ENCODE measurements around the gene NFIX. TPM values are rescaled to one million over a fixed set of nuclear protein-coding genes. Genes with fewer than 3 reads are reported as not detected.

Gene NFIX
- total and polyA plus RNA-seq, 9 of the 15 experiments (the other 6 are each of a cell fraction or from before 2014, with no cell fraction given): 0.28 to 26.8 (median 5.4) TPM

- TF ChIP-seq COPS2 (conservative IDR thresholded peaks at IDR 0.05): no peak
- no peak for TF ChIP-seq MYBL2 (IDR thresholded peaks at IDR 0.05; ENCODE audit: low read depth)
- no peak for TF ChIP-seq MYBL2 (CRISPR knock-in tag; IDR thresholded peaks at IDR 0.05; ENCODE audit: borderline replicate concordance)
- TF ChIP-seq RFX5 (IDR thresholded peaks at IDR 0.05; ENCODE audit: low read depth, low read length): no peak
- peak; percentile 64 for TF ChIP-seq HCFC1 (IDR thresholded peaks at IDR 0.05; ENCODE audit: low read depth, low read length)
- TF ChIP-seq SIN3B (IDR thresholded peaks at IDR 0.05; ENCODE audit: low read depth): peak; percentile 37; the same call in 1 of the 2 replicates
- no peak for TF ChIP-seq XRCC3 (IDR thresholded peaks at IDR 0.05)
- TF ChIP-seq REST (IDR thresholded peaks at IDR 0.05; ENCODE audit: borderline replicate concordance): peak; percentile 92
- TF ChIP-seq REST (CRISPR knock-in tag; IDR thresholded peaks at IDR 0.05; ENCODE audit: low read depth): no peak
- TF ChIP-seq HDGF (IDR thresholded peaks at IDR 0.05): no peak
- no peak for TF ChIP-seq NCOA4 (IDR thresholded peaks at IDR 0.05; ENCODE audit: partially characterized antibody)
- TF ChIP-seq POLR2B (IDR thresholded peaks at IDR 0.05; ENCODE audit: low read depth, partially characterized antibody): no peak
- TF ChIP-seq CTCFL (IDR thresholded peaks at IDR 0.05; ENCODE audit: borderline replicate concordance, insufficient read depth, low read depth, low read length, poor library complexity, severe bottlenecking): no peak
- no peak for TF ChIP-seq ZNF507 (tag; conservative IDR thresholded peaks at IDR 0.05)
- TF ChIP-seq ZBTB33 (CRISPR knock-in tag; IDR thresholded peaks at IDR 0.05): no peak
- no peak for TF ChIP-seq LEF1 (IDR thresholded peaks at IDR 0.05)
Measured at GRCh38 chr19:13117772-13118423, 122.6 kb downstream of the NFIX start, which contains the start of gene NACC1 (continued).
